Thyroid gland (tissue), 4 donors: Measurements from ENCODE around the gene CLNS1A.

Experiments used
- POLR2A ChIP-seq, 2 donors: fragments of 450-650 bp; IDR thresholded peaks; one replicate each; pipeline ENCODE4 v1.6.1; 2017; ENCODE audit warnings: antibody characterized with exemption in 2 of 2, mild to moderate bottlenecking in 2 of 2, moderate library complexity in 1 of 2
- TF ChIP-seq, protein P1 (sequence below), 6 experiments: fragments of 200-600 bp in 3 of 6; fragments of 450-650 bp in 3 of 6; sonication (generic) in 3 of 6; IDR thresholded peaks; one replicate each; pipeline ENCODE4 v1.5.1; 2016 to 2019; ENCODE audit warnings: antibody characterized with exemption in 6 of 6, mild to moderate bottlenecking in 2 of 6, inconsistent platforms in 1 of 6, moderate library complexity in 1 of 6

- TF ChIP-seq, protein P1, sequence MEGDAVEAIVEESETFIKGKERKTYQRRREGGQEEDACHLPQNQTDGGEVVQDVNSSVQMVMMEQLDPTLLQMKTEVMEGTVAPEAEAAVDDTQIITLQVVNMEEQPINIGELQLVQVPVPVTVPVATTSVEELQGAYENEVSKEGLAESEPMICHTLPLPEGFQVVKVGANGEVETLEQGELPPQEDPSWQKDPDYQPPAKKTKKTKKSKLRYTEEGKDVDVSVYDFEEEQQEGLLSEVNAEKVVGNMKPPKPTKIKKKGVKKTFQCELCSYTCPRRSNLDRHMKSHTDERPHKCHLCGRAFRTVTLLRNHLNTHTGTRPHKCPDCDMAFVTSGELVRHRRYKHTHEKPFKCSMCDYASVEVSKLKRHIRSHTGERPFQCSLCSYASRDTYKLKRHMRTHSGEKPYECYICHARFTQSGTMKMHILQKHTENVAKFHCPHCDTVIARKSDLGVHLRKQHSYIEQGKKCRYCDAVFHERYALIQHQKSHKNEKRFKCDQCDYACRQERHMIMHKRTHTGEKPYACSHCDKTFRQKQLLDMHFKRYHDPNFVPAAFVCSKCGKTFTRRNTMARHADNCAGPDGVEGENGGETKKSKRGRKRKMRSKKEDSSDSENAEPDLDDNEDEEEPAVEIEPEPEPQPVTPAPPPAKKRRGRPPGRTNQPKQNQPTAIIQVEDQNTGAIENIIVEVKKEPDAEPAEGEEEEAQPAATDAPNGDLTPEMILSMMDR (IDR thresholded peaks at IDR 0.05): no peak
- no peak for TF ChIP-seq POLR2A (IDR thresholded peaks at IDR 0.05)
Measured at GRCh38 chr11:77611921-77612320, 25.7 kb downstream of the CLNS1A start.
